Jurkat, Clone E6-1 (cell line): ENCODE data around the gene CLEC3A.
"Not testable (repeated sequence)": the region's sequence is repeated elsewhere in the genome, so short reads cannot be mapped to it uniquely, and the experiment has no call there.

Experiments used
- DNase-seq: peaks from one replicate; pipeline ENCODE4 v3.0.0-alpha.2; 2011; ENCODE audit warnings: low read depth, low spot score
- H3K4me3 ChIP-seq: 2 replicates; pipeline ENCODE4 v1.5.1; 2011; ENCODE audit warnings: mild to moderate bottlenecking, low read length, control low read depth, moderate library complexity

Gene CLEC3A

DNA sequence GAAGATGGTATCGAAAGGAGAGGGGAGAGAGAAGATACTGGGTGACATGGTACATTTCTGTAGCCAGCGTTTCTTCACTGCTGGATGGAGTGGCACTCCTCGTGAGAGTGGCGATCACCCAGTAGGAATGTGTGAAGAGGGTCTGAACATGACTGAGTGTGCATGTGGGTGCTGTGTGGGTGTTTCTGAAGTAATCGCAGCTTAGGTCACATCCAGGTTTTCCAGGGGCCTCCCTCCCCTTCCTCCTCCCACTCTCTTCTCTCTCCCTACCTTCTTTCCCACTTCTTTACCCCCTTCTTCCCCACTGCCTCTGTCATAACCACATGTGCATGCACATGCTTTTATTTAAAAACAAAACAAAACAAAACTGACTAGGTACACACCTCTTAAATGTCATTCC, 1.8 kb downstream of the CLEC3A start:
- no peak overlapping the region for H3K4me3 ChIP-seq
- no peak for DNase-seq

DNA sequence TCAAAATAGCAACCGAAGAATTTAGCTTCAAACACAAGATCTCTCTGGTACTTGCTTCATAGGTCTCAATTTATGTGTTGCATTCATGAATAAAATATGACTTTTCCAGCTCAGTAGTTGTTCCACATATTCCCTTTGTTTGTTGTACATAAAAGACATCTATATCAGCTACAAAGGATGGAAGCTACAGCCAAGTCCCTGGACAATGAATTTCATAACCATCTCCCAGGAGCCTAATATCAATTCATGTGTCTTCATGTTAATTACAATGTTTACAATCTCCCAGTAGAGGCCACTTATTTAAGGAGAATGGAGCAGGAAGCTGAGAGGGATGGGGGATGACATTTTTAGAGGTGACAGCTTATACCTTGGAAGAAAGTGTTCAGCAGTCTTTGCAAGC, 3.3 kb downstream of the CLEC3A start:
- no peak for DNase-seq
- no peak overlapping the region for H3K4me3 ChIP-seq

- DNase-seq: no peak
- H3K4me3 ChIP-seq: no peak overlapping the region
Observed at GRCh38 chr16:78028018-78028417, 5.7 kb downstream of the CLEC3A start.

- DNase-seq: no peak
- H3K4me3 ChIP-seq: no peak overlapping the region
Observed at GRCh38 chr16:78034530-78034929, 12.2 kb downstream of the CLEC3A start.

DNA sequence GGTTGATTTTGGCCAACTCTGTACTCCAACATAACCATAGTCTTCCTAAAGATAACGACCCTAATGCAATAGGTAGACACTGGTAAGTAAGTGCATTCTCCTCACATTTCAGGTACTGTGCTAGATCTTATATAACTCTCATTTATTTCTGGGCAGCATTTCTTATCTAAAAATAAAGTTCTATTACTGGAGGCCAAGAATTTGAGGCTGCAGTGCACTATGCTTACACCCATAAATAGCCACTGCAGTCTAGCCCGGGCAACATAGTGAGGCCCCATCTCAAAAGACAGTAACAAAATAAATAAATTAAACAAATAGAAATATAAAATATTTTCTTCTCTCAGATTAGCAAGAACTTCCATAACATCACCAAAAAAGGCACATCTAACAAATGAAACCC, 12.7 kb downstream of the CLEC3A start:
- DNase-seq: no peak
- no peak overlapping the region for H3K4me3 ChIP-seq

- no peak for DNase-seq
- no peak overlapping the region for H3K4me3 ChIP-seq
Observed at GRCh38 chr16:78040396-78040795, 18.0 kb downstream of the CLEC3A start.

GRCh38 chr16:78045865-78046581, 23.7 kb downstream of the CLEC3A start:
- no peak overlapping the region for H3K4me3 ChIP-seq
- no peak for DNase-seq

- no peak for DNase-seq
Observed at GRCh38 chr16:78048319-78048718, 26.0 kb downstream of the CLEC3A start.

GRCh38 chr16:78050734-78051400, 28.5 kb downstream of the CLEC3A start:
- no peak for DNase-seq
- H3K4me3 ChIP-seq: no peak overlapping the region

More at GRCh38 chr16:78048319-78048718, 26.0 kb downstream of the CLEC3A start:
- no peak overlapping the region for H3K4me3 ChIP-seq

- DNase-seq: peak; percentile 33
- H3K4me3 ChIP-seq: no peak overlapping the region
Observed at GRCh38 chr16:78057803-78058564, 35.6 kb downstream of the CLEC3A start.

DNA sequence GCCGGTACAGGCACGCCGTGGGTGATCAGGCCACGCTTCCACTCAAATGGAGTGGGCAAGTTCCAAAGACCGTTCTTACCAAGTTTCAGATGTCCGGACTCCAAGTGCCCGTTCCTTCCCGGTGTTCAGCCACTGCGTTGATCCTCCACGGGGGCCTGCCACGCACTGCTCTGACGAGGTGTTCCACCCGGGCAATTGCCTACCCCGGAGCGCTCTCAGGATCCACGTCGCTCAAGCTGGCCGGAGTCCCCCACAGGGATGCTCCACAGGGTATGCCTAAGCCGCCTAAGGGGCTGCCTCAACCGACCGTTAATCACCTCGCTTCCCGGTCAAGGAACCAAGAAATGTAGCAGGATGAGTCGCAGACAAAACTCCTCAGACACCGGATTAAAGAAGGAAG, 37.5 kb downstream of the CLEC3A start:
- H3K4me3 ChIP-seq, DNase-seq: not testable (repeated sequence)

DNA sequence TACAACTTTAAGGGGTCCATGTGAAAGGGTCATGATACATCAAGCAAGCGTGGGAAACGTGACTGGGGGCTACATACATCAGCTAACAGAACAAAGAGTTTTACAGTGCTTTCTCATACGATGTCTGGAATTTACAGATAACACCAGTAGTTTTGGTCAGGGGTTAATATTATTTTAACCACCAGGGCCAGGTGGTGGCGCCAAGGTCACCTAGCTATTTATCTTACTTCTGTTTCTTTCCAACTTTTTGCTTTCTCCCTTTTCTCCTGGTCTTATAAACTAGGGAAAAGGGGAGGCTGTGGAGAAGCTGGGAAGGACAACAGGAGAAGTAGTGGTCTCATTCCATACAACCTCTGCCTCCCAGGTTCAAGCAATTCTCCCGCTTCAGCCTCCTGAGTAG, 37.9 kb downstream of the CLEC3A start:
- DNase-seq: no peak
- H3K4me3 ChIP-seq: no peak overlapping the region

GRCh38 chr16:78060809-78061208, 38.5 kb downstream of the CLEC3A start:
- H3K4me3 ChIP-seq: no peak overlapping the region
- DNase-seq: no peak

DNA sequence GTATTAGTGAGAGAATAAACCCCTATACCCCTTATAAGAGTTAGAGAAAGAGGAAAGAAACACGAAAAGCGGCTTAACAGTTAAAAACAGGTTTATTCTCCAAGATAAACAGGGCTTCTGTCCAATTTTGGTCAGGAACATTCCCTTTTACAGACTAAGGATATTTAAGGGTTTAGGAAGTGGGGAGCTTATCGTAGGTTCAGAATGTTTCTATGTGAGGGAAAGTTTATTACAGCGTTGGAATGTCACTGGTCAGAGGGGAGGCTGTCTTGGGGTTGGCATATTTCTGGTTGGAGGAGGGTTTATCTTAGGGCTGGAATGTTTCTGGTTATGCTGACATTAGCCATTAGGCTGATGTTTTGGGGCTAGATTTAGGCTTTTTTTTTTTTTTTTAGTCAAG, 43.0 kb downstream of the CLEC3A start:
- DNase-seq: no peak
- no peak overlapping the region for H3K4me3 ChIP-seq

DNA sequence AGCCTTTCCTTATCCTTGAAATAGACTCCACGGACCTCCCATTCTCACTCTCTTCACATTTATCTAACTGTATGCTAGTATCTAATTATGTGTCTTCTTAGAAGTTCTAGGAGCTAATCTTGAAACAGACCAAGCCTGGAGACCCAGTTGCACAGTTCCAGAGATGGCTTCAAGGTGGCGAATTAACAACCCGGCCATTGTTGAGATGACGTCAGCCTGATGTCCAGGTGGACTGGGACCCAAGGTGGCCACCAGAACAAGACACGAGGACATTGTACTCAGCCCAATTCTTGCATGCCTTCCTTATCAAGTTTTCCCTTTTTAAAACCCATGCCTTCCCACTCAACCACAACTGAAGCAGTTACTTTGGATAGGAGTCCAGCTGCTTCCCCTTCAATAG, 47.6 kb downstream of the CLEC3A start:
- DNase-seq: no peak
- H3K4me3 ChIP-seq: no peak overlapping the region

GRCh38 chr16:78072275-78072674, 49.9 kb downstream of the CLEC3A start:
- no peak overlapping the region for H3K4me3 ChIP-seq
- no peak for DNase-seq

GRCh38 chr16:78075800-78076199, 53.5 kb downstream of the CLEC3A start:
- no peak overlapping the region for H3K4me3 ChIP-seq
- no peak for DNase-seq

- no peak overlapping the region for H3K4me3 ChIP-seq
- DNase-seq: no peak
Observed at GRCh38 chr16:78081341-78081740, 59.0 kb downstream of the CLEC3A start.
